NCI-H2227 (cell line): ENCODE measurements around the gene CEP128.

Source experiments
- DNase-seq: peaks from one replicate; lab custom pipeline; 2025; ENCODE audit not compliant: unreplicated experiment; lab: John Stamatoyannopoulos, UW

CEP128 gene

DNA sequence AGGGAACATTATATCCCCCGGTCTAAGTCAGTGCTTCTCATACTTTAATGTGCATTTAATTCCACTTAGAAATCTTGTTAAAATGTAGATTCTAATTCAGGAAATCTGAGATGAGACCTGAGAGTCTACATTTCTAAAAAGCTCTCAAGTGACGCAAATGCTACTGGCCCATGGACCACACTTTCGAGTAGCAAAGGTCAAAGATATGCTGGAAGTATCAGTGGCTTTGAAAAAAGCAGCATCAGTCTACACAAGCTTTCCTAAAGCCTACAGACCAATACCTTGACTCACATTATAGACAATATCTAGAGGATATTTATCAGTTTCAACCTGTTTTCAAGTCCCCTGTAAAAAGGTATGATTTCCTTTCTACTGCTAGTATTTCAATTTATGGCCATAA lies 248.6 kb downstream of the CEP128 start:
- DNase-seq: no peak

DNA sequence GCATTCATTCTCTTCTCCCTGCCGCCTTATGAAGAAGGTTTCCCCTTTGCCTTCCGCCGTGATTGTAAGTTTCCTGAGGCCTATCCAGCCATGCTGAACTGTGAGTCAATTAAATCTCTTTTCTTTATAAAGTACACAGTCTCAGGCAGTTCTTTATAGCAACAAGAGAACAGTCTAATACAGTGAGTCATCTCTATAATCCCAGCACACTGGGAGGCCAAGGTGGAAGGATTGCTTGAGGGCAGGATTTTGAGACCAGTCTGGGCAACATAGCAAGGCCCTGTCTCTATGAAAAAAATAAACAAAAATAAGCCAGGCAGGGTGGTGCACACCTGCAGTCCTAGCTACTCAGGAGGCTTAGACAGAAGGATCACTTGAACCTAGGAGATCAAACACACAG lies 259.9 kb downstream of the CEP128 start:
- DNase-seq: no peak

DNA sequence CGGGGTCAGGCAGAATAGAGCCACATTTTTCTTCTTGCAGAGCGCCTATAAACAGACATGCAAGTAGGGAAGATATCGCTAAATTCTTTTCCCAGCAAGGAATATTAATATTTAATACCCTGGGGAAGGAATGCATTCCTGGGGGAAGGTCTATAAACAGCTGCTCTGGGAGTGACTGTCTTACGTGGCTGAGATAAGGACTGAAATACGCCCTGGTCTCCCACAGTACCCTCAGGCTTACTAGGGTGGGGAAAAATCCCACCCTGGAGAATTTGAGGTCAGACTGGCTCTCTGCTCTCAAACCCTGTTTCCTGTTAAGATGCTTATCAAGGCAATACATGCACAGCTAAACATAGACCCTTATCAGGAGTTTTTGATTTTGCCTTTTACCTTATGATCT lies 262.3 kb downstream of the CEP128 start:
- no peak for DNase-seq

DNA sequence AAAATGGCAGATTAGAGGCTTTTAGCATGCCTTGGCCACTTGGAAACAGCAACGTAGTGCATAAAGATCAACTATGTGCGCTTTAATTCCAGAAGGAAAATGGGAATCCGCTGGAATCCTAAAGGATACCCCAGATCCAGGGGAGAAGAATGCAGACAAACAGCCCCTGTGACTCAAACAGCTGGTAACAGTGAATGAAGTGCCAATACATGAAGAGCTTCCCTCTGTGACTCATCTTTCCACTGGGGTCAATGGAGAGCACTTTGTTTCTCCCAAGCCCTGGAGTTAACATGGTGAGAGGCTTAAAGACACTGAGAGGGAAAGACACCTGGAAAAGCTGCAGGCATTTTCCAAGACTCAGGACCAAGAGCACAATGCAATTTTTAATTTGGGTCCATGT lies 263.1 kb downstream of the CEP128 start:
- no peak for DNase-seq

DNA sequence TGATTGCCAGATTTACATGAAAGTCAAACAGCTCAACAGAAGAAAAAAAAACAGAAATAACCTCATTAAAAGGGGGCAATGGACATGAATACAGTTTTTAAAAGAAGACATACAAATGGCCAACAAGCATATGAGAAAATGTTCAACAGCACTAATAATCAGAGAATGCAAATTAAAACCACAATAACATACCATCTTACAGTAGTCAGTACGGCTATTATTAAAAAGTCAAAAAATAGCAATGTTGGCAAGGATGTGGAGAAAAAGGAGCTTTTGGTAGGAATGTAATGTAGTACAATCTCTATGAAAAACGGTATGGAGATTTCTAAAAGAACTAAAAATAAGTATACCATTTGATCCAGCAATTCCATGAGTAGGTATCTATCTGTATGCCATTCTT lies 272.1 kb downstream of the CEP128 start:
- no peak for DNase-seq

DNA sequence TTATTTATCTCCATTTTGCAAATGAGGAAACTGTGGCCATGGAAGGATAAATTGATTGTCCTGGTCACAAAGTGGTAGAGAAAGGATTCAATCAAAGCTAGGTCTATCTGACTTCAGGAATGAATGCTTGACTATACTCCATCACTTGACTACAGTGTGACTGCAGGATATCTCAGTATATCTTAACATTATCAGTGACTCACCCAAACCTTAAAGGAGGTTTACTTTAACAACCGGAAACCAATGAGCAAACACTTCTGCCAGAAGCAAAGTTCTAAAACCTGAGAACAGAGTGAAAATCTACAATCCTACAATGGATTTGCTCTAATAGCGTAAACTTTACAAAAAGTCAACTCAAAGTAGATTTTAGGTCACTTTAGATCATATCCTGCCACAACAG lies 277.0 kb downstream of the CEP128 start:
- DNase-seq: no peak

DNA sequence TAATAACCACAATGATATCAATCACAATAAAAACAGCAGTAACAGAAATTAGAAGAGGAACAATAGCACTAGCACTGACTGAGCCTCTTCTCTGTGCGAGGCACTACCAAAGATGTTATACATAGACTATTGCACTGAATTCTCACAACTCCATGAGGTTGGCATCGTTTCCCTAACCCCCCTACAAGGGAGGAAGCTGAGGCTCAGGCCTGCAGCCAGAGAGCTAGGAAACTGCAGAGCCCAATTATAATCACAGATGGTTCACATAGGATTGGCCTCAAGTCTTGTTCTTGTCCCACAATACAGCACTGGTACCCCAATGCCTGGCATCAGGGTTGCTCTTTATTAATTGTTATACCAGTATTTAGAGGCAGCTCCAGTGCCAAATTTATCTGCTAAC lies 278.0 kb downstream of the CEP128 start:
- no peak for DNase-seq

DNA sequence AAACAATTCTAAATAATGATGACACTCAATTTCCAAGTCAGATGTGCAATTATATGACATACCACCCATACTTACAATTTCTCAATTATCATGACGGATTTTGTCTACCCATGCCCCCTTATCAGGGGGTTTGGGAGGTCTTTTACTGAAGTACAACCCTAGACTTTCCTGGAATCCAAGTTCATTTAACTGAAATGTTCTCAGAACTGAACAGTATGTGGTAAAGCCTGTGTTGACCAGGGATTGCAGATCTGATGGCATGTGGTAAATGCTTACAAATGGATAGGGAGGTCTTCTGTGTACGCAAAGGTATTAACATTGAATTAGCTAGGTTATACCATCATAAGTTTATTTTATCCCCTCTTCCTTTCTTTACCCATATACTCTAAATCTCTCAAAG lies 281.8 kb downstream of the CEP128 start:
- DNase-seq: no peak

DNA sequence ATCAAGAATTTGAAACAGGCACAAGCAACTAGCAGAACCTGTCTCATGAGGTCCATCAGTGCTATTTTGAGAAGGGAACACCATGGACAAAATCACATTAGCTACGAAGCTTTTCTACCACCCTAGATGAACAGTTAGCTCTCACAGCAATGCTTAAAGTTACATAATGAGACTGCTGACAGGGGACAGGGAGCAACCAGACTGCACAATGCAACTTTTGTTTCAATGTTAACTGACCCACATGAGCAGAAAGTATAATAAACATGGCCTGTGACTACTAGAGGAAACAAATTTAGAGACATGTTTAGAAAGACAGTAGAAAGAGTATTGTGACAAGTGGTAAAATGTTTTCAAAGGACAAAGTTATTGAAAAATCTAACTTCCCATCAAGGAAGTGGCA lies 282.8 kb downstream of the CEP128 start:
- no peak for DNase-seq

DNA sequence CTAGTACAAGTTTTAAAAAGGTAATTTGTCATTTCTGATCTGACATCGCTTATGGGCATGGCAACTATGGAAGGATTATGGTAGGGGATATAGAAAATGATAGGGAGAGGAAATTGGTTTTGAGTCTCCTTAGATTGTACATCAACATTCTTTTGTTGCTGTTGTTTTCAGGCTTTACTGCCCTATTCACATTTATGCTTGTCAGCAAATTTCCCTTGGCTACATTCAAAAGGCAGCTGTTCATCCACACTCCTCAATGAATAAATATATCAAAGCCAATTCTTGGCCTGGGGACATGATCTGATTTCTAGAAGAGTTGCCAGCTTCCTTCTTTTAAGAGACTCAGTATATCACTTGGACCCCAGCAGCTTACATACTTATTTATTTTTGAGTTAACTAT lies 283.4 kb downstream of the CEP128 start:
- no peak for DNase-seq

DNA sequence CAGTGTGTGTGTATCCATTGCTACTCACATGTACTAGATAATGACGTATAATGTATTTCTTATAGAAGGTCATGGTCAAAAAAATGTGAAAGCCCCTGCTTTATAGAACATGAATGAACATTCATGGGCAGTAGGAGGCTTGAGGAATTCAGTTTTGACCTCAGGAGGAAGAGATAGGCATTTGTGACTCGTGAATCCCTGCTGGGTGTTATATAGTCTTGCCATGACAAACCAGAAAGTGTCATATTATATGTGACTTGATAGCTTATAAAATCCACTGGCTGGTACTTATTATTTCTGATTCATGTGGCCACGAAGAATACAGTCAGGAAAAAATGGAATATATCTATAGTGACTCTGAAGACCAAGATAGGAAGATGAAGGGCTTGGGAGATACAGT lies 287.6 kb downstream of the CEP128 start:
- no peak for DNase-seq

DNA sequence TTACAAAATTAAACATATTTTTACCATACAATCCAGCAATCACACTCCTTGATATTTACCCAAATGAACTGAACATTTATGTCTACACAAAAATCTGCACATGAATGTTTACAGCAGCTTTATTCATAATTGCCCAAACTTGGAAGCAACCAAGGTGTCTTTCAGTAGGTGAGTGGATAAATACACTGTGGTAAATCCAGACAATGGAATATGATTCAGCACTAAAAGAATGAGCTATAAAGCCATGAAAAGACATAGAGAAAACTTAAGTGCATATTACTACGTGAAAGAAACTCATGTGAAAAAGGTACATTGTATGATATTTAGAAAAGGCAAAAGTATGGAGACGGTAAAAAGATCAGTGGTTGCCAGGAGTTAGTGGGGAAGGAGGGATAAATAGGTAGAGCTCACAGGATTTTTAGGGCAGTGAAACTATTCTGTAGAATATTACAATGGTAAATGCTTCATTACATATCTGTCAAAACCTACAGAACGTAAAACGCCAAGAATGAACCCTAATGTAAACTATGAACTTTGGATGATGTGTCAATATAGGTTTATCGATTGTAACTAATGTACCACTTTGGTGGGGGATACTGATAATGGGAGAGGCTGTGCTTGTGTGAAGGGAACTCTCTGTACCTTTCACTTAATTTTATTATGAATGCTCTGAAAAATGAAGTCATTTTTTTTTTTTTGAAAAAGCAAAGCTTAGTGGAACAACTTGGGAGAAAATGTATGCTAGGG lies 295.7 kb downstream of the CEP128 start:
- no peak for DNase-seq

DNA sequence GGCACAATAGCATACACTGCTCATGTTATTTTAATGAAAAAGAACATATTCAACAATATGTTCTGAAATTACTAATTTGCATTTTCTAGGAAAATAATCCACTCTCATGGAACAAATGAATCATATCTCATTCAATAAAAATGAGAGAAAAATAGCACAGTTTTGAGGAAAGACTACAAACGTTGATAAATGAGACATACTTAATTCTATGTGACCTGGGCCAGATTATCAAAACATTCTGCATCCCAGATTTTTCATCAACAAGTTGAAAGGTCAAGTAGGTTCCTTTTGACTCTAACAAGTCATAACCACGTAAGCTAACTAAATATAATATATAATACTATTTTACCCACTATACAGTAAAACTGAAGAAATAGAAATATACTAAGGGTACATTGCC lies 296.7 kb downstream of the CEP128 start:
- DNase-seq: no peak

DNA sequence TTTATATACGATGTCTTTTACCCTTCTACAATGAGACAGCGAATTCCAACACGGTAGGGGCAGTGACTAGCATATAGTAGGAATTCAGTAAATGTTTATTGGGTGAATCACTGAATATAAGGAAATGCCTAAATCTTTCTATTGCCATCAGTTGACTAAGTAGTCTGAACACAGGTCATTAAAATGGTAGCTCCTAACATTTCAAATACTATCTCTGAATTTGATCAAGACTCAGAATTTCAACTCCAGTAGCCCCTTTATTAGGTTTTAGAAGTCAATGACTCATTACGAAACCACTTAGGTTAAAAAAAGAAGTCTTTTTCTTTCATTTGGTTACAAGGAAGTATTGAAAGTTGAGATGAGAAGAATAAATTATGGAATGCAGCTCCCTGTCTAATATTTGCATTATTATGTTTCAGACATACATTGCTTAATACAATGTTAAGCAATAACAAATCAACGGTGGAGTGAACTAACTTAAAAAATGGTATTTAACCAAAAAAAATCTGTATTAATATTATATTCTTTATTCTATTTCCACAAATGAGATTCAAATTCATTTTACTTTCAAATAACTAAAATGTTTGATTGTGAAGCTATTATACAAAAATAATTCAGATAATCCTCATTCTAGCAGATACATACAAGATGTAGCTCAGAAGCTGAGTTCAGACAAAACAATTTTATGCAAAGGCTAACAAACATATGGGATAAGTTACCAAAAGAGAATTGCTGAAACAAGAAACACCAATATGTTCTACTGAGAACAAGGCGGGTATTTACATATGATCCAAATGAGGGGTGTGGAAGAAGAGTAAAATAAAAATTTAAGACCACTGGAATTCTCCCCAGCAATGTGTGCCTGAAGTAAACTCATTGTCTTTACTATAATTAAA lies 302.7 kb downstream of the CEP128 start:
- DNase-seq: no peak

DNA sequence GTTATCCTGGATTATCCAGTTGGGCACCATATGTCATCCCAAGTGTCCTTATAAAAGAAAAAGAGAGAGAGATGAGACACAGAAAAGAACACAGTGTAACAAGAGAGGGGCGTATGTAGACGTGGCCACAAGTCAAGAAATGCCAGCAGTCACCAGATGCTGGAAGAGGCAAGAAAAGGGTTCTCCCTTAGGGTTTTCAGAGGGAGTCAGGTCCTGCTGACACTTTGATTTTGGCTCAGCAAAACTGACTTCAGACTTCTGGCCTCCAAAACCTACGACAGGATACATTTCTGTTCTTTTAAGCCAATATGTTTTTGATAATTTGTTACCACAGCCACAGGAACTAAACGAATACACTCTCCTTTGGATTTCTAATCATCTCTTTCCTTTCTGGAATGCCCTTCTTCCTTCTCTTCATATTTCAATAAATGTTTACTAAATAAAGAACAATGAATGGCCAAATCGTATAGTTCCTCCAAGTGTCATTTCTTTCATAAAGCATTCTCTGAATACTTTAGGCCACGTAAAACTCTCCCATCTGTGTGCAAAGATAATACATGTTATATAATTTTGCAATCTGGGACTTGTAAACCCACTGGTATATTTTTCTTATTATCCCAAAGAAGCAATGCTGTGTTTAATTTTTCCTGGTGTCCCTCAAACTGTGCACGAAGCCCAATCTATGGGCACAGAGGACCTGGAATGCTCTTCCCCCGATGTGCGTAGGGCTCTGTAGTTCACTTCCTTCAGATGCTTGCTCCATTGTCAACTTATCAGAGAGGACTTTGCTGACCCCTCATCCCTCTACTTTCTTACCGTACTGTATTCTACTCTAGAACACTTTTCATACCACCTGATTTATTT lies 303.6 kb downstream of the CEP128 start:
- DNase-seq: no peak

DNA sequence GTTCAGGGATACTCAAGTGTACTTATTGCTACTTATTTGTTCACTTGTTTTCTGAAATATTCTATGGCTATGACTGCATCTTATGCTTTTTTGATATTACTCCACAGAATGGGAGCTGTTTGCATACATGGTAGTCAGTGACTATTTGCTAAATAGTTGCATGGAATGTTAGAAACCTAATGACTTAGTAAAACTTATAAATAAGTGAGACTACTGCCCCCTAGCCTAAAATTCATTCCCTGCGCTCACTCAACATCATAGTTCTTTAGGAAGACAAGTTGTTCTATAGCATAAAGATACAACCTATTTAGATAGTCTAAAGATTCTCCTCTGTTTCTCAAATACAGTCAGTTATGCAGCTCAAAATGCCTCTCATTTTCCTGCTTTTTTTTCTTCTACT lies 305.5 kb downstream of the CEP128 start:
- no peak for DNase-seq

DNA sequence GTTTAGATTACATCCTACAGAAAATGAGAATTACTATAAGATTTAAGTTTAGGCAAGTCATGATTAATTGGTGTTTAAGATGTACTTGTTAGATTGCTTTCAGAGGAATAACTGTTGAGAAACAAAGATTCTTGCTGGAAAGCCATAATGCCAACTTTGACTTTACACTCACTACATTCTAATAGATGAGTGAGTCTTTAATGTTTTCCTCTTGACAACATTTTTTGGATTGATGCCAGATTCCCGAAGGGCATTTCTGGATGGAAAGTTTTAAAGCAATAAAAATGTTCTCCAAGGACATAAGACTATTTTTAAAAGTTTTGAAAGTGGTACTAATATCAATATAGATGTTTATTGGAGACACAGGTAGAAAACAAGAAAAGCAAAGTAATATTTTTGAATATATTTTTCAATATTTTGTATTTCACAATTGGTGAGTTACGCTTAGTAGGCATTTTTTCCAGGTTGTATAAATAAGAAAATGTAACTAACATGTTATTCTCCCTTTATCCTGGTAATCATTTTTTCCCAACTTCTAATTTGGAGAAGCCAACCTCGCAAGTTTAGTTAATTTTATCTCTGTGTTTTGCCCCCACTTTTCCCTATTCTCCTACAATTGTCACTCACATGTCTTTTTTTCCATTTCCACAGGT lies 307.3 kb downstream of the CEP128 start:
- no peak for DNase-seq

DNA sequence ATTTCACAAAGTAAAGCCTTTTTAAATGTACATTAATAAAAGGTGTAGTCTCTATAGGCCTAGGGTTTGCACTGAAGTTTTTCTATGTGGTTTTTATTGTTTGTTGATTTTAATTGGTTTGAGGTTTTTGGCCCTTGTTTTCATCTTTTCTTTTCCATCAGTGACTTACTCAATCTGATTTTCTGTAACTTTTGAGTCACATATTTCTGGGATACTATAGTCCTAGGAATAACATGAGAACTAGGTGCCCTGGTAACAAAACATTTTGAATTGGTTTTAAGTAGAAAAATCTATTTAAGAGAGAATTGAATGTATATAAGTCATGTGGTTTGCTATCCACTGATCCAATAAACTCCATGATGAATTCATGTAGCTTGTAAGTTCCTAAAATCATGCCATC lies 311.9 kb downstream of the CEP128 start:
- DNase-seq: no peak

DNA sequence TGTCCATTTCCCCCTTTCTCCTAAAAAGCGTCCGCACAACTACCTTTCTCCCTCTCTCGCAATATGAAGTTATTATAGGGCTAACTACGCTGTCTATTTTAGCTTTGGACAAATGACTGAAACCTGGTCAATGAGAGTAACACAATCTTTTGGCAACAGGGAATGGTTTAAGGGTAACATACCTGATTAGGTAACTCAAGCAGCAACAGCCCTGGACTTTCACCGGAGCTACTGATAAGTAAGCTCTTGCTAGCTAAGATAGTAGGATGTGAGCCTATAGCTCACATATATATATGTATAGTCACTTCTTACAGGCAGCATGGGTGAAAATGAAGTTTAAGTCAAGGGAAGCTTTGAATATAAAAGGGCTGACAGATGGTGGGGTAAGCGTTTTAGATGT lies 313.0 kb downstream of the CEP128 start:
- no peak for DNase-seq

DNA sequence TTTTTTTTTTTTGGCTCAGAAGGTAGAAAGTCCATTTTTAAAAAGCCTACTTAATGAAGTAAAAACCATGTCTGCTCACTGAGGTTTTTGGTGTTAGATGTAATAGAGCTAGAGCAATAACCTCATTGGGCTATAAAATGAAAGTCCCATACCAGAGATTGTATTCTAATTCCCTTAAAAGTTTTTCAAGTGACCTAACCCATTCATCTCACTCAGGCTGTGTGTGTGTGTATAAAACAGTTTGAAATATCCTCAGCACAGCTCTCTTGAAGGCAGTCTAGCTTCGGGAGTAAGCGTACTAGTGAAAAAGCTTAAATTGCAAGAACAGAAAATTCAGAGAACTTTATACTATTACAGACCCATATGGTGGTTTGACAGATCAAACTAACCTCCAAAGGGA lies 313.8 kb downstream of the CEP128 start:
- DNase-seq: no peak

DNA sequence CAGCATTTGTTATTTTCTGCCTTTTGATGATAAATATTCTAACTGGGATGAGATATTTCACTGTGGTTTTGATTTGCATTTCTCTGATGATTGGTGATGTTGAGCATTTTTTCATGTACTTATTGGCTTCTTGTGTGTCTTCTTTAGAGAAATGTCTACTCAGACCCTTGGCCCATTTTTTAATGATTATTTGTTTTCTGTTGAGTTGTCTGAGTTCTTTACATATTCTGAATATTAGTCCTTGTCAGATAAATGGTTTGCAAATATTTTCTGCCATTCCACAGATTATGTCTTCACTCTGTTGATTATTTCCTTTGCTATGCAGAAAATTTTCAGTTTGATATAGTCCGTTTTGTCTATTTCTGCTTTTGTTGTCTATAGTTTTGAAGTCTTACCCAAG lies 317.0 kb downstream of the CEP128 start:
- DNase-seq: no peak
